ENCODE measurements around the gene LHX3.

LHX3 gene

DNA sequence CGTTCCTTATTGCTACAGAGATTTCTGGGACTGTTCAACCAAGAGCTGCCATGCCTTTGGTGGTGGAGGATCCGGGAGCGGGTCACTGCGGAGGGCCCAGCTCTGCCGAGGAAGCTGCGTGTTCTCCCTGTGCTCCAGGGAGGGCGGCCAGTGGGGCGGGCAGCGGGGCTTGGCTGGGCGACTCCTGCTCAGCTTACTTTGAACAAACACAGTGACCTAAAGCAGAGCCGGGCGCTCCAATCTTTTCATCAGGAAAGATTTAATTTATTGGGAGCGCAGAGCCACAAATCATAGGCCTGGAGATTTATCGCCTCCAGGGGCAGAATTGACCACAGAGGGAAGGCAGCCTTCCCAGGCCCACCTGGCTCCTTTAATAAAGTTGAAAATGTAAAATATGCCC lies 27.7 kb downstream of the LHX3 start:
- DNase-seq (ENCODE audit: low spot score), result no peak

DNA sequence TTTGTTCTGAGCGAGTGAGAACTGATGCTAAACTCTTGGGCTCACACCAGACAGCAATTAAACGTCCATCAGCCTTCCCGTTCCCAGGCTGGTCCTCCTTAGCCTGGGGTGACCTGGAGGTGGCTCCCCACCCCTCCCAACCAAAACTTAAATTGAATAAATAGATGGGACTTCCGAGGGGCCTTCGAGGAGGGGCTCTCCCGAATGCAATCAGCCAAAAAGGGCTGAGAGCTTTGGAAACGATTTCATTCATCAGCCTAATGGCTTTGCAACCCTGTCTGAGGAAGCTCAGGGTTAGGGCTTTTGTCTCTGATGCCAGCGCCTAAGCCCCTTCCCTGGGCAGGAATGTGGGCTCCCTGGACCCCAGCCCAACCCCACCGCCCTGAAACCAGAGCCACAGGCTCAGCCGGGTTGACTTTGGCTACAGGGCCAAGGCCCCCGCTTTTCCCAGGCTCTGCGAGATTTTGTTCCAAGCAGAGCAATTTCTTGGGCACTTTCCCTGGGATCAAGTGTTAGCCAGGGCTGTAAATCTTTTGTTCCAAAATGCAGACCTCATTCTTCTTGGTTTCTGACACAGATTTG lies 29.2 kb downstream of the LHX3 start:
- DNase-seq (ENCODE audit: low spot score), result no peak

DNA sequence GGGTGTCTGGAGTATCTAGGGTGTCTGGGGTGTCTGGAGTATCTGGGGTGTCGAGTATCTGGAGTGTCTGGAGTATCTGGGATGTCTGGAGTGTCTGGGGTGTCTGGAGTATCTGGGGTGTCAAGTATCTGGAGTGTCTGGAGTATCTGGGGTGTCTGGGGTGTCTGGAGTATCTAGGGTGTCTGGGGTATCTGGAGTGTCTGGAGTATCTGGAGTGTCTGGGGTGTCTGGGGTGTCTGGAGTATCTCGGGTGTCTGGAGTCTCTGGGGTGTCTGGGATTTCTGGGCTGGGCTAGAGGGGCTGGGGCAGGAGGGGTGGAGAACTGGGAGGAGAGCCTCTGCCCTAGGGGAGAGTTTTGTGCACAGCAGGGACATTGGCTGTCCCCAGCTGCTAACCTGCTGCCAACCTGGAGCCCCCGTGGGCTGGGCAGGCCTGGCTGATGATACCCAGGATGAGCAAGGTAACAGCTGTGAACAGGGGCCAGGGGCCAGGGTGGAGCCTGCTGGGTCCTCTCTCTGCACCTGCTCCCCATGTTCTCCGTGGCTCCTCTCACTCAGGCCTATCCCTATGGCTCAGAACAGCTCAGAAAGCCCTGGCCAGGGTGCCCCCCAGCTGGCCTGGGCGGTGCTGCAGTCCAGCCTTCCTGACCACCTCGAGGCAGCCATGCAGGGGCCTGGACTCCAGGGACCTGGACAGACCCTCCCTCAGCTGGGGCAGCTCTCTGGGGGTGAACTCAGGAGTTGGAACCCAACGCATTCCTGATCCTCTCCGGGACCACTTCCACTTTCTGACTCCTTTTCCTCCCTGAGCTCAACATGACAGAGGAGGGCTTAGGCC lies 29.9 kb downstream of the LHX3 start:
- DNase-seq (ENCODE audit: low spot score), result no peak

DNA sequence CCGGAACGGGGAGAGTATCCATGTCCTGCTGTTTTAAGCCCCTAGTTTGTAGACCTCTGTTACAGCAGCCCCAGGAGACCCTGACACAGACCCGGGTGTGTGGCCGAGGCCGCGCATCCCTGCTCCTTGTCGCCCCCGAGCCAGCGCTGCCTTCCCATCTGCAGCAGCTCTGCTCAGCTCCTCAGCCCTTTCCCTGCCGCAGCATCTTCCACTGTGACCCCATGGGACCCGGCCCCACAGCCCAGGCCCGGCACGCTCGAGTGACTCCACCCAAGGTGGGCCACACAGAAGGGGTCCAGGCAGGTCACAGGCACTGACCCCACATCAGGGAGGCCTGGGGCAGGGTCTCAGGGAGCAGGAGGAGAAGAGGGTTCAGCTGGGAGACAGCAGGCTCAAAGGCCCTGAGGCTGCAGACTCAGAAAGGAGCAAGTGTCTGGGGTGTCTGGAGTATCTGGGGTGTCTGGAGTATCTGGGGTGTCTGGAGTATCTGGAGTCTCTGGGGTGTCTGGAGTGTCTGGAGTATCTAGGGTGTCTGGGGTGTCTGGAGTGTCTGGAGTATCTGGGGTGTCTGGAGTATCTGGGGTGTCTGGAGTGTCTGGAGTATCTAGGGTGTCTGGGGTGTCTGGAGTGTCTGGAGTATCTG lies 31.2 kb downstream of the LHX3 start:
- DNase-seq (ENCODE audit: low spot score), result no peak

DNA sequence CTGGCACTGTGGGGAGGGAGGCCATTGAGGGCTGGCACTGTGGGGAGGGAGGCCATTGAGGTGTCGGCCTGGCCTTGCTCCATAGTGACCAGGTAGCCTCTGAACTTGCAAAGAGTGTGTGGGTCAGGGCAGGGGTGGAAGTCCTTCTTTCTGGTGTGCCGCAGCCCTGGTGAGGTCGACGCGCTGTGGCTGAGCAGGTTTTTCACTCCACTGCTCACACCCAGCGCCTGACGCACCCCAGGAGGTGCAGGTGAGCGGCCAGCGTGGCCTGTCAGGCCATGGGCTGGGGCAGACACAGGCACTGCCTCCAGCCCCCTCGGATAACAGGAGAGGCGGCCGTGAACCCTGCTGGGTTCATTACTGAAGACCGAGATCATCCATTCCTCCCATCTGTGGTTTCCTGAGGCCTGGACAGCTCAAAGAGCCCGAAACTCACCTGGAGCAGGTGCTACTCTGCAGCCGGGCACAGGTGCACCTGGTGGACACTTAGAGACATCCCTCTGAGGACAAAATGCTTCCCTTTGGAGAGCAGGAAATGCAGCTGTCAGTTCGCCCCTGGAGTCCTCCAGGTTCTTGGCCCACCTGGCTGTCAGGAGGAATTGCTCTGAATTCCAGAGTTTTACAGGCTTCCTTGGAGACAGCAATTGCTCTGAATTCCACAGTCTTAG lies 32.4 kb downstream of the LHX3 start:
- no peak for DNase-seq (ENCODE audit: low spot score)

DNA sequence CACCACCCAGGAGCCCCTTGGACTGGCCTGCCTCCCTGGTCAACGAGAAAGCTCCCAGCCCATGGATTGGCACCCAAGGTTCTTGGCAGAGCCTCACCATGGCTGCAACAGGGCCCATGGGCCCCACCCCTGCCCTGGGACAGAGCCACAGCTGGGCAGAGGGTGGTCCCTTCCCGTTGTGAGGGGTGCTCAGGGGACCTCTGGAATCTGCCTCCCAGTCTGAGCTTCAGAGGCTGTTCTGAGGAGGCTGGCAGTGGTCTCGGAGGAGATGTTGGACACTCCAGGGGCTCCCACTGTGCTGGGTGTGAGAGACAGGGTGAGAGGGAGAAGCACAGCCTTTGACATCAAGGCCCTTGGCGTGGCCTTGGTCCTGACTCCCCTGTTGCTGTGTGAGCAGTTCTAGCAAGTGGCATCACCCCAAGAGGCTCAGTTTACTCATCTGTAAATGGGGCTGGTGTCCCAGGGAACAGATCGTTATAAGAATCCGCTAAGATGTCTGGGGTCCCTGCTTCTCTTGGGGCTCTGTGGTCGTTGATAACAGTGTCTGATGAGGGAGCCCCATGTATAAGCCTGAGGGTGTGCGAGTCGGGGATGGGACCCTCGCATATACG lies 33.0 kb downstream of the LHX3 start:
- DNase-seq (ENCODE audit: low spot score), result no peak

DNA sequence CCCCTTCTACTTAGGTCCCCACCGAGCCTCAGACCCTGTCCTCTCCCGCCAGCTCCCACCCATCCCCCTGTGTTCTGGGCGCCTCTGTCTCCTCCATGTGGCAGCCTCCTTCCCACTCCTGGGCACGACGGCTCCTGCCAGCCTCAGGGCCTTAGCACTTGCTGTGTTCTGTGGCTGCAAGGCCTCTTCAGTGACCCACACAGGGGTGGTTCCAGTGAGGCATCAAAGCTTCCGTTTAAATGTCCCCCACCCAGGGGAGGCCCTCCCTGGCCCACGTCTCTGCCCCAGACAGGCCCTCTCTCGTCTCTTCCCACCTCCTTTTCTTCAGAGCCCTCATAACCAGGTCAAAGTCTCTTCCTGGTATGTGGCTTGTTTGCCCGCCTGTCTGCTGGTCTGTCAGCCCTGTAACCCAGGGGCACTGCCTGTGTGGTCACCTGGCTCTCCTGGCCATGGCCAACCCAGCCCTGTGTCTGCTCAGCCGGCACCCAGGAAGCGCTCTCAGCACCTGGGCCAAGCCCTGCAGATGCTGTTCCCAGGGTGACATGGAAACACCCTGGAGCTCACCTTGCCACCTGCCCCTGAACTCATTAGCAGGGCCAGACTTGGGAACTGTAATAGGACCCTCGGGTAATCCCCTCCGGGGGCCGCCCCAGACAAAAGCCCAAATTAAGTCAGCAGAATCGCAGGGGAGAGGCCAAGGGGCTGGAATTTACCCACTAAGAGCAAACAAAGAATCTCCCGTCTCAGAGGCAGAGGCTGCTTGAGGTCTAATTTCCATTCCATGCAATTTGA lies 33.7 kb downstream of the LHX3 start:
- no peak for DNase-seq (ENCODE audit: low spot score)

DNA sequence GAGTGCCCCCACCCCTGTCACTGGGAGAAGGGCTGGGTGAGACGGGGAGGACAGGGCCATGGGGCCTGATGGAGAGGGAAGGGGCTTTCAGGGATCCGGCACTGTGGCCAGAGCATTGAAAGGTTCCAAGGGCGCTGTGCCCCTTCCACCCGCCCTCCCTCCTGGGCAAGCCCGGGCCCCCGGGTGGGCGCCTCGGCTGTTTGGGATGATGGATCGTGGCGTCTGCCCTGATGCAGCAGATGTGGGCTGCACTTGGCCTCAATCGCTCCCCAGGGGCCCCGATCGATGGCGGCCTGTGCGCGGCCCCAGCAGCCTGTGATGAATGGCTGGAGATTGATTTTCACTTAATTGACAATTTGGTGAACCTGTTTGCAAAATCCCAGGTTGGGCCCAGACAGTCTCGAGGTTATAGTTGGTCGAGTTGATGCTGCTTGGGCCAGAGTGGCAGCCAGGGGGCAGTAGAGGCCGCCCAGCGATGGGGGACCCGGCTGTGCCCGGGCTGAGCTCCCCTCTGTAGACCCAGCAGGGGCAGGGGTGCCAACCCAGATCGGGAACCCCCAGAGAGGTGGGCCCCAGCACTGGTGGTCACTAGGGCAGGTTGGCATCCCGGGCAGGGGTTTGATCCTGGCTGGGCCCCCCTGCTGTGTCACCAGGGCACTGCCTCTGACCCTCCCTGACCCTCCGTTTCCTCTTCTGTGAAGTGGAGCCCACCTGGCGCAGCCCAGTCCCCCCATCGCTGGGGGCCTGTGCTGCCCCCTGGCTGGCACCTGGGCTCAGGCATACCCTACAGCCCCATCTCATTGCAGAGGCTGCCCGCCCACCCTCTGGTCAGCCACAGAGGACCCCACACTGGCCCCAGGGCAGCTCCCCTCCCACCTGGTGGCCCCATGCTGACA lies 34.7 kb downstream of the LHX3 start:
- no peak for DNase-seq (ENCODE audit: low spot score)

DNA sequence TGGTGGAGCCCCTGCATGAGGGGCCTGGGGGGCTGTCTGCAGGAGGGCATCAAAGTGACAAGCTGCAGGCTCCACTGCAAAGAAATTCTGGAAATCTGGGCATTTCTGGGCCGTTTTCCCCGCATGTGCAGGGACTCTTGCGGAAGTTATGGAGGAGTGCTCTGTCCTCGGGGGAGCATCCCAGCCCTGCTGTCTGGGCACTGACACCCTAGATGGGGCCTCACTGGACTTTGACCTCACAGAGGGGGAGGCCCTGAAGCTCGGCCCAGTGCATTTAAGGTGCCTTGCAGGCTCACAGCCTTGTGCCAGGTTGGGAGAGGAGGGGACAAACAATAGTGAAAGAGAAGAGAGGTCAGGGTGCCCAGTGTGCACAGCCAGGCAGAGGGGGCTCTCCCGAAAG lies 35.4 kb downstream of the LHX3 start:
- DNase-seq (ENCODE audit: low spot score), result no peak

DNA sequence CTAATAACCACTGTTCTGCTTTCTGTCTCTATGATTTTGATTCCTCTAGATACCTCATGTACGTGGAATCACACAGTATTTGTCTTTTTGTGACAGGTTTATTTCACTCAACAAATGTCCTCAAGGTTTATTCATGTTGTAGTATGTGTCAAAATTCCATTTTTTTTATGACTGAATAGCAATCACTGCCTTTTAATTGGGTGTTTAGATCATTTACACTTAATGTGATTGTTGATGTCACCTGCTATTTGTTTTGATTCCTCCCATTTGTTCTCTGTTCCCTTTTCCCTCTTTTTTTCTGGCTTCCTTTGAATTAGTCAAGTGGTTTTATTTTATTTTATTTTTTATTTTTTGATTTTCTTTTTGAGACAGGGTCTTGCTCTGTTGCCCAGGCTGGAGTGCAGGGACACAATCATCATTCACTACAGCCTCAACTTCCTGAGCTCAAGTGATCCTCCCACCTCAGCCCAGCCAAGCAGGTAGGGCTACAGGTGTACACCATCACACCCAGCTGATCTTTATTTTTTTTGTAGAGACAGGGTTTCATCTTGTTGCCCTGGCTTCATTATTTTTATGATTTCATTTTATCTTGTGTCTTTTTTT lies 41.6 kb downstream of the LHX3 start:
- no peak for DNase-seq (ENCODE audit: low spot score)

DNA sequence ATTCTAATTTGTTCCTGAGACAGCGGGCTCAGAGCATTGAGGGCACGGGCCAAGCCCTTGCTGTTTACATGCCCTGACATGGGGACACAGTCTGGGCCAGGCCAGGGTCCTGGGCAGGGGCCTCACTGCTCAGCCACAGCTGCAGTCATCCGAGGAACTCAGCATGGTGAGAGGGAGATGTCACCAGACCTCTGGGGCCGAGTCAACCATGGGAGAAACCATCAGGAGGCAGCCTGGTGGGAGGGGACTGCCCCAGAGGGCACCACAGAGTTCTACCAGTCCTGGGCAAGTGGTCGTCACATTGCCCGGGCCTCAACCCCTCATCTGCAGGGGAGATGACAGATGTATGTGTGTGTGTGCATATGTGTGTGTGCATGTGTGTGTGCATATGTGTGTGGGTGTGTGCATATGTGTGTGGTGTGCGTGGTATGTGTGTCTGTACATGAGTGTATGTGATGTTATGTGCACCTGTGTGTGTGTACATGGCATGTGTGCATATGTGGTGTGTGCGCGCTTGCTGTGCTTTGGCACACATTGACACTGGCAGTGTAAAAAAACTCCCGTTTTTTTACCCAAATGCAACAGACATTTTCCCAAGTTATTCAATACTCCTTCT lies 43.8 kb downstream of the LHX3 start:
- no peak for DNase-seq (ENCODE audit: low spot score)

DNA sequence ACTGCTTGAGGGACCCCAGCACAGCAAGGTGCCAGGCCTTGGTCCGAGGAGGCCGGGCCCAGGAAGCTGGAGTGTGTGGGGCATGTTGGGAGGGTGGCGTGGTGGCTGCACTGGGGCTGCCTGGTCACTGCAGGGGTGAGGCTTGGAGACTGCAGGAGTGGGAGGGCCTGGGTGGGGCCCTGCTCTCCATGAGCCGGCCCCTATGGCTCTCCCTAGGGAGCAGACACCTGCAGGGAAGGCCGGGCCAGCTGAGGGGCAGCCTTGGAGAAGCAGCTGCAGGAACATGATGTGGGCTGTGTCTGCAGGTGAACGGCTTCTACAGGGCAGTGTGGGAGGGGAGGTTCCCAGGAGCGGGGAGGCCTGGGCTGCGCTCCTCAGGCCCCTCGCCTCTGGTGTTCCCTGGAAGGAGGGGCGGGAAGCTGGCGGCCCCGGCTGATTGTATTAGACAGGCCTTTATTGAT lies 44.5 kb downstream of the LHX3 start:
- DNase-seq (ENCODE audit: low spot score), result no peak

DNA sequence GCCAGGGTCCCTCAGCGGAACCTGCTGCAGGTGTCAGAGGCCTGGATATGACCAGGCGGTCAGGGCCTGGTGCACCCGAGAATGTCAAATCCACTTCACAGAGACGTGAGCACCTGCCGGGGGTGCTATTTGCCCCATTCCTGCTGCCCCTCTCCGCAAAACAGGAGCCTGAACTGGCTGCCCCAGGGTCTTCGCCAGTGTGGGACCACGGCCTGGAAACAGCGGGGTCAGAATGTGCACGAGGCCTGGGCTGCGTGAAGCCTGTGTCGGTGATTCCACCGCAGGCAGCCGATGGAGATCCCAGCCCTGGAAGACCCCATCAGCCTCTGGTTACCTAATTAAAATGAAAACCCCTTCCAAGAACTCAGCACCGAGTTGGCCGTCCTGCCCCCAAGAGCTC lies 45.1 kb downstream of the LHX3 start:
- DNase-seq (ENCODE audit: low spot score), result no peak

DNA sequence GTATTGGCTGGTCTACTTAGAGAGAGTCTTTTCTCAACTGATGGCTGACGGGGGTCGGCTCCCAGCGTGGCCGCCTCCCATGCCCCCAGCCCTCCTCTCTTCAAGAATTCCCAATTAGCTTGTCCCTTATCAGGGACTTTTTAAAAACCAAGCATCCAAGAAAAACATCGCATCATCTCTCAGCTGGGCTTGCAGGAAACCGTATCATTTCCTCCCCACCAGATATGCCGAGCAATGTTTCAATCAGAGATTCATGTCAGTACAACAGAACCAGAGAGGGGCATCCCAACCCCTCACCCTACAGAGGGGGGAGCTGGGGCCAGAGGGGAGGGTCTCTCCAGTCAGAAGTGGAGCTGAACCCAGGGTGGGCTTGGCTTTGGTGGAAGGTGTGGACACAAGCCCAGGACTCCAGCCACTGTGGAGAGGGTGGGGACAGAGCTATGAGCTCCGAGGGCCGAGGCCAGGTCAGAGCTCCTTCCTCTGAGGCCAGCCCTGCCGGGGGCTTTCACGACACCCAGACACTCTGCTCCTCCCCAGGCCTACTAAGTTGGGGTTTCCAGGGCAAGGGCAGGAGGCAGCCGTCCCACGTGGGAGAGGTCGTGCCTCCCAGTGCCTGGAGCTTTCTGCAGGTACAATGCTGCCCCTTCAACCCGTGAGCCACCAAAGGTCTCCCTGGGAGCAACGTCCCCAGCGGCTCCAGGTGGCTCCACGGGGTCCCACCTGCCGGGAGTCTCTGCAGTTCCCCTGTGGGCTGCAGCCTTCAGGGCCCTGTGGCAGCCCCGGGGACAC lies 47.3 kb downstream of the LHX3 start:
- no peak for DNase-seq (ENCODE audit: low spot score)

DNA sequence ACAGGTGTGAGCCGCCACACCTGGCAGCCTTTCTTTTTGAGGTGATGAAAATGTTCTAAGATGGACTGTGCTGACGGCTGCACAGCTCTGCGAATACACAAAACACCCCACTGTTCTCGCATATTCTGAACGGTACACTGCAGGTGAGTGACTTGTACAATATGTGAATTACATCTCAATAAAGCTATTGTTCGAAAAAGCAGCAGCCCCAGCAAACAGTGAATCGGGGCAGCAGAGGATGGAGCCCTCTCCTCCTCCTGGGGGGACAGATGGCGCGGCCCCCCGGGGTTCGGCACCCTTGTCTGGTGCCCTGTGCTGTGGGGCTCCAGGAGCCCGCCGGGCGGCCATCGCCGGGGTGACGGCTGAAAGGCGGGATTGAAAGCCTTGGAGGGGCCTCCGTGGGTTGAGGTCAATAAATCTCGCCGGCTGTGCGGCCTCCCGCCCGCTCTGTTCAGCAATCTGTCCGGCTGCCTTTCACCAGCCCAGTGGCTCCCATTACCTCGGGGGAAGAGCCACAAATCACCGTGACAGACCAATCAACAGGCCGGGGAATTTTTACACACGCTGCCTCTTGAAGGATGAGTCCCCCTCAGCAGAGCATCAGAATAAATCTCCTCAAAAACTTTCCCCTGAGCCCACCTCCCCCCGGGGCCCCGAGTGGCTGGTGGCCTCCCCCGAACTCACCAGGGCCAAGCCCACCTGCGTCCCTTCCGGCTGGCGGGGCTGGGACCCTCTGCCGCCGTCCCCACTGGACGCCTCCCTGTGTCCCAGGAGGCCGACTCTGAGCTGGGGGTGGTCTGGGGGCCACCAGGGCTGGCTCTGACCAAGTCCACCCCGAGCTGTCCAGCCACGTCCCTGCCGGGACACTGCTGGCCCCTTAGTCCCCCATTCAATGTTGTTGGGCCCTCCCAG lies 48.5 kb downstream of the LHX3 start:
- DNase-seq (ENCODE audit: low spot score), result no peak

DNA sequence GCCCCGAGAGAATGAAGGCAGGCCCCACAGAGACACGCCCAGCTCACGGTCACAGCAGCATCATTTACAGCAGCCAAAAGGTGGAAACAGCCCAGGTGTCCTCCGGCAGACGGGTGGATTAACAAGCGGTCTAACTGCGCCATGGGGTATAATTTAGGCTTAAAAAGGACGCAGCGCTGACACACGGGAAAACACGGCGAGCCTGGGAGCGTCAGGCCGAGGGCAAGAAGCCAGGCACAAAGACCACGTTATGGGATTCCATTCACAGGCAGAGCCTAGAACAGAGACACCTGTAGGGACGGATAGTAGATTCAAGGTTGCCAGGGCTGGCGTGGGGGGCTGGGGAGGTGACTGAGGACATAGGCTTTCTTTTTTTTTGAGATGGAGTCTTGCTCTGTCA lies 49.4 kb downstream of the LHX3 start:
- no peak for DNase-seq (ENCODE audit: low spot score)

DNA sequence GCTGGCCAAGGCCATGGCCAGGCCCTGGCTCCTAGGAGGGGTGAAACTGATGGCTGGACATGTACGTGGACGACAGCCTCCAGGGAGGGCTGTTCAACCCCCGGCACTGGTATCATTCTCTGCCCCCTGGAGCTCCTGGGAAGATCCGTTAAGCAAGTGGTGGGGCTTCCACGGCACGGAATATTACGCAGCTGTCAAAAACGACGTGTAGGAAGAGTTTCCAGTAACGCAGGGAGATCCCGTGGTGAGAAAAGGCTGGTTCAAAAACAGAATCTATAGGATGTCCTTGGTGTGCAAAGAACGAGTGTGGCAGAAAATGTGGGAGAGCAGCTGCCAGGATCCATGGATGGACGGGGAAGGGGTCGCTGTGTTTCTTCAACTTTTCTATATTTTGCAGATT lies 50.0 kb downstream of the LHX3 start:
- no peak for DNase-seq (ENCODE audit: low spot score)
